Neural crest cell (in vitro differentiated cells): Measurements from ENCODE around the gene TENT5A. TPM values are rescaled to one million over a fixed set of nuclear protein-coding genes. Genes with fewer than 3 reads are reported as not detected.

Experiments used
- DNase-seq: peaks from one replicate; pipeline ENCODE4 v3.0.0; 2021; ENCODE audit warnings: low read depth, mixed read lengths, low spot score
- H3K27ac Mint-ChIP-seq: one replicate; pipeline ENCODE4 v1.8.0; 2021; ENCODE audit warnings: mild to moderate bottlenecking, mixed read lengths; ENCODE audit not compliant: unreplicated experiment
- H3K27me3 Mint-ChIP-seq: 2 replicates; pipeline ENCODE4 v1.8.0; 2021; ENCODE audit warnings: low read depth, mild to moderate bottlenecking, mixed read lengths
- H3K36me3 Mint-ChIP-seq: 2 replicates; pipeline ENCODE4 v1.8.0; 2021; ENCODE audit warnings: low read depth, mild to moderate bottlenecking, mixed read lengths
- H3K4me1 Mint-ChIP-seq: 2 replicates; pipeline ENCODE4 v1.8.0; 2021; ENCODE audit warnings: mixed read lengths
- H3K4me3 Mint-ChIP-seq: one replicate; pipeline ENCODE4 v1.8.0; 2021; ENCODE audit warnings: mild to moderate bottlenecking, mixed read lengths
- H3K9me3 Mint-ChIP-seq: 2 replicates; pipeline ENCODE4 v1.8.0; 2021; ENCODE audit warnings: mixed read lengths
- CTCF ChIP-seq: fragments of 200-600 bp; sonication (generic); conservative IDR thresholded peaks from 2 replicates; pipeline ENCODE4 v1.5.0; 2021; ENCODE audit warnings: antibody characterized with exemption, mild to moderate bottlenecking
- total RNA-seq: library from RNA; stranded (reverse); gene quantifications from 2 replicates; pipeline ENCODE4 v1.2.1, GENCODE V29; 2021

TENT5A gene
- total RNA-seq, 1 donor from 2014 or later = 4.6 TPM

GRCh38 chr6:81713205-81713604, 39.3 kb downstream of the TENT5A start:
- H3K9me3 Mint-ChIP-seq = peaks cover 3% of the 10 kb centered on the region
- H3K27ac Mint-ChIP-seq = no peak overlapping the region
- H3K4me1 Mint-ChIP-seq = peaks cover 9% of the 10 kb centered on the region
- no peaks in the 10 kb centered on the region for H3K36me3 Mint-ChIP-seq
- no peak overlapping the region for H3K4me3 Mint-ChIP-seq
- no peak for TF ChIP-seq CTCF
- no peaks in the 10 kb centered on the region for H3K27me3 Mint-ChIP-seq
- DNase-seq = no peak

- no peaks in the 10 kb centered on the region for H3K27me3 Mint-ChIP-seq
- H3K4me3 Mint-ChIP-seq = no peak overlapping the region
- DNase-seq = no peak
- H3K27ac Mint-ChIP-seq = no peak overlapping the region
- peaks cover 11% of the 10 kb centered on the region for H3K4me1 Mint-ChIP-seq
- peaks cover 3% of the 10 kb centered on the region for H3K36me3 Mint-ChIP-seq
- peaks cover 3% of the 10 kb centered on the region for H3K9me3 Mint-ChIP-seq
- no peak for TF ChIP-seq CTCF
Observed at GRCh38 chr6:81708113-81708699, 44.3 kb downstream of the TENT5A start.

- Mint-ChIP-seq H3K4me3 (no peak overlapping the region), H3K4me1 (peaks cover 11% of the 10 kb centered on the region), H3K27me3 (no peaks in the 10 kb centered on the region), H3K36me3 (peaks cover 3% of the 10 kb centered on the region), H3K9me3 (peaks cover 3% of the 10 kb centered on the region), H3K27ac (no peak overlapping the region)
- no peak for TF ChIP-seq CTCF
- no peak for DNase-seq
Observed at GRCh38 chr6:81704700-81705099, 47.8 kb downstream of the TENT5A start.

- no peak overlapping the region for H3K4me3 Mint-ChIP-seq
- TF ChIP-seq CTCF = no peak
- peaks cover 3% of the 10 kb centered on the region for H3K36me3 Mint-ChIP-seq
- H3K27me3 Mint-ChIP-seq = no peaks in the 10 kb centered on the region
- peaks cover 3% of the 10 kb centered on the region for H3K9me3 Mint-ChIP-seq
- DNase-seq = no peak
- no peak overlapping the region for H3K27ac Mint-ChIP-seq
- H3K4me1 Mint-ChIP-seq = peaks cover 20% of the 10 kb centered on the region
Observed at GRCh38 chr6:81700414-81700813, 52.1 kb downstream of the TENT5A start.

GRCh38 chr6:81697559-81697958, 54.9 kb downstream of the TENT5A start:
- Mint-ChIP-seq H3K4me1 (peaks cover 31% of the 10 kb centered on the region), H3K27me3 (no peaks in the 10 kb centered on the region), H3K9me3 (peaks cover 4% of the 10 kb centered on the region), H3K36me3 (no peaks in the 10 kb centered on the region), H3K4me3 (no peak overlapping the region), H3K27ac (no peak overlapping the region)
- TF ChIP-seq CTCF = no peak
- no peak for DNase-seq
